Bone marrow (tissue), 2 donors: Measurements from ENCODE around the gene ABCG8.

ENCODE experiments used
- DNase-seq, 2 donors: peaks; one replicate each; lab custom pipeline; 2025; lab: John Stamatoyannopoulos, UW

The ABCG8 gene

GRCh38 chr2:43838560-43839267 lies at the start of gene ABCG8, which contains the start of gene ABCG5:
Gene ABCG8, plus strand, starts transcription at chr2:43838971. Its CDS starts 83 bp downstream, at chr2:43839054.
Gene ABCG5, minus strand, starts transcription at chr2:43838839. Its CDS starts 160 bp downstream, at chr2:43838679.
- no peak for DNase-seq

GRCh38 chr2:43790147-43790546 lies 48.6 kb upstream of the ABCG8 start:
- no peak for DNase-seq

- no peak for DNase-seq
Observed at GRCh38 chr2:43791035-43791765, 47.6 kb upstream of the ABCG8 start.

GRCh38 chr2:43792653-43793052 lies 46.1 kb upstream of the ABCG8 start:
- DNase-seq, result no peak

- DNase-seq, result no peak
Observed at GRCh38 chr2:43794956-43795355, 43.8 kb upstream of the ABCG8 start.

- no peak for DNase-seq
Observed at GRCh38 chr2:43796206-43796605, 42.6 kb upstream of the ABCG8 start.

GRCh38 chr2:43798300-43798699 lies 40.5 kb upstream of the ABCG8 start:
- no peak for DNase-seq

- no peak for DNase-seq
Observed at GRCh38 chr2:43800894-43801293, 37.9 kb upstream of the ABCG8 start.

- DNase-seq, result no peak
Observed at GRCh38 chr2:43802135-43802534, 36.6 kb upstream of the ABCG8 start.

- no peak for DNase-seq
Observed at GRCh38 chr2:43803113-43803512, 35.7 kb upstream of the ABCG8 start.

- no peak for DNase-seq
Observed at GRCh38 chr2:43806719-43807031, 32.1 kb upstream of the ABCG8 start.

GRCh38 chr2:43810452-43810851 lies 28.3 kb upstream of the ABCG8 start:
- no peak for DNase-seq

- DNase-seq, result no peak
Observed at GRCh38 chr2:43810888-43811287, 27.9 kb upstream of the ABCG8 start.

- no peak for DNase-seq
Observed at GRCh38 chr2:43812006-43812405, 26.8 kb upstream of the ABCG8 start.

GRCh38 chr2:43812947-43813346 lies 25.8 kb upstream of the ABCG8 start:
- no peak for DNase-seq

GRCh38 chr2:43814711-43815110 lies 24.1 kb upstream of the ABCG8 start:
- DNase-seq, result no peak

- DNase-seq, result peak in 1 of 2 donors; percentile 14
Observed at GRCh38 chr2:43818761-43819160, 20.0 kb upstream of the ABCG8 start.

GRCh38 chr2:43819491-43820163 lies 19.1 kb upstream of the ABCG8 start:
- DNase-seq, result no peak

- no peak for DNase-seq
Observed at GRCh38 chr2:43822839-43823238, 15.9 kb upstream of the ABCG8 start.

GRCh38 chr2:43823751-43824150 lies 15.0 kb upstream of the ABCG8 start:
- no peak for DNase-seq

GRCh38 chr2:43824512-43824911 lies 14.3 kb upstream of the ABCG8 start:
- DNase-seq, result no peak

- no peak for DNase-seq
Observed at GRCh38 chr2:43824951-43825493, 13.7 kb upstream of the ABCG8 start.

GRCh38 chr2:43825841-43826240 lies 12.9 kb upstream of the ABCG8 start:
- no peak for DNase-seq
